ENCODE results near the gene NOP53.
"Not testable (repeated sequence)": the region's sequence is repeated elsewhere in the genome, so short reads cannot be mapped to it uniquely, and the experiment has no call there.

Gene NOP53

DNA sequence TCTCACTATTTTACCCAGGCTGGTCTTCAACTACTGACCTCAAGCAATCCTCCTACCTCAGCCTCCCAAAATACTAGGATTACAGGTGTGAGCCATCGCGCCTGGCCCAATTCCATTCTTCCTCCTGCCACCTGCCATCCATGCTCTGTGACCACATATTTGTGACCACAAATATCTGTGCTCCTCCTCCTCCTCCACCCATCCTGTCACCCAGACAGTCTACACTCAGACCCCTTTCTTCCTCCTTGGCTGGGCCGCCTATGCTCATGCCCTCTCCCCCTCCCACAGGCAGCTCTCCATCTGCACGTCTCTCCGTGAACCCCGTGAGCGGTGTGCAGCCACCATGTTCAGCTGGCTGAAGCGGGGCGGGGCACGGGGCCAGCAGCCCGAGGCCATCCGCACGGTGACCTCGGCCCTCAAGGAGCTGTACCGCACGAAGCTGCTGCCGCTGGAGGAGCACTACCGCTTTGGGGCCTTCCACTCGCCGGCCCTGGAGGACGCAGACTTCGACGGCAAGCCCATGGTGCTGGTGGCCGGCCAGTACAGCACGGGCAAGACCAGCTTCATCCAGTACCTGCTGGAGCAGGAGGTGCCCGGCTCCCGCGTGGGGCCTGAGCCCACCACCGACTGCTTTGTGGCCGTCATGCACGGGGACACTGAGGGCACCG, 28.9 kb upstream of the NOP53 start:
- in situ Hi-C loops (cut with MboI; ENCODE audit: low sequenced_read_pairs) = no loop called here

DNA sequence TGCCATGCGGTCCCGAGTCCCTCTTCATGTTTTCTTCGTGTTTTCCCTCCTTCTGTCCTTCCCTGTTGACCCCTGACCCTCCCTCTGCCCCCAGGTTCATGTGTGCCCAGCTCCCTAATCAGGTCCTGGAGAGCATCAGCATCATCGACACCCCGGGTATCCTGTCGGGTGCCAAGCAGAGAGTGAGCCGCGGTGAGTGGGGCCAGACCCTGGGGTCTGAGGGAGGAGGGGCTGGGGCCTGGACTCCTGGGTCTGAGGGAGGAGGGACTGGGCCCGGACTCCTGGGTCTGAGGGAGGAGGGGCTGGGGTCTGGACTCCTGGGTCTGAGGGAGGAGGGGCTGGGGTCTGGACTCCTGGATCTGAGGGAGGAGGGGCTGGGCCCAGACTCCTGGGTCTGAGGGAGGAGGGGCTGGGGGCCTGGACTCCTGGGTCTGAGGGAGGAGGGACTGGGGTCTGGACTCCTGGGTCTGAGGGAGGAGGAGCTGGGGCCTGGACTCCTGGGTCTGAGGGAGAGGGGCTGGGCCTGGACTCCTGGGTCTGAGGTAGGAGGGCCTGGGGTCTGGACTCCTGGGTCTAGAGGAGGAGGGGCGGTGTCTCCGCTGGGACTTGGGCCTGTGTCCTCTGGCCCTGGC, 26.8 kb upstream of the NOP53 start:
- in situ Hi-C loops (cut with MboI; ENCODE audit: low sequenced_read_pairs) = not testable (repeated sequence)

DNA sequence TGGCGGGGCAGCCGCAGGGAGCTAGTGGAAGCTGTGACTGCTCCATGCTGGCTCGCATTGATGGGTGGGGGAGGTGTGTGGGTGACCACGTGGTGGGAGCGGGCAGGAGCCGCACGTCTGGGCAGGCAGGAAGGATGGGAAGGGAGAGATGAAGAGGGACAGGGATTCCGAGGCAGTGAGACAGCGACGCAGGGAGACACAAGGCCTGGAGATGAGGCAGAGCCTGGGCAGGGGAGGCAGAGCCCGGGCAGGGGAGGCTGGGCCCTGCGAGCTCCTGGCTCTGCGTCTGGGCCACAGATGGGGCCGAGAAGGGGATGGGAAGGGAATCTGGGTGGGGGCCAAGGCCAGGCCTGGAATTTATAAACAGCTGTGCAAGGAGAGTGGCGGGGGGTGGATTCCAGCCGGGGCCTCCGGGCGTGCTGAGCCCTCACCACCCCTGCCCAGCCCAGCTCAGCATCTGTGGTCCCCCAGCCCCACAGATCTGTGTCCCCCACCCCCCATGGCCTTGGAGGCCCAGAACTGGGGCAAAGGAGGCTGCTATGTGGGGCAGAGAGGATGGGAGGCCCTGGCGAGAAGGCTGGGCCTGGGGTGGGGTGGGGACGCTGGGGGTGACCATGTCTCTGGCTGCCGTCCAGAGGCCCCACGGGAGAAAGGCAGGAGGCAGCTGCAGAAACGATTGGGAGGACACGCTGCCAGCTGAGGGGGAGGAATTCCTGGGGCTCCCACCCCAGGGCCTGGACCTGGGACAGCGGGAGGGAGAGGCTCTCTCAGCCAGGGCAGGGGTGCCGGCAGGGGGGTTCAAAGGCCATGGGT, 26.1 kb upstream of the NOP53 start:
- in situ Hi-C loops (cut with MboI; ENCODE audit: low sequenced_read_pairs) = no loop called here

DNA sequence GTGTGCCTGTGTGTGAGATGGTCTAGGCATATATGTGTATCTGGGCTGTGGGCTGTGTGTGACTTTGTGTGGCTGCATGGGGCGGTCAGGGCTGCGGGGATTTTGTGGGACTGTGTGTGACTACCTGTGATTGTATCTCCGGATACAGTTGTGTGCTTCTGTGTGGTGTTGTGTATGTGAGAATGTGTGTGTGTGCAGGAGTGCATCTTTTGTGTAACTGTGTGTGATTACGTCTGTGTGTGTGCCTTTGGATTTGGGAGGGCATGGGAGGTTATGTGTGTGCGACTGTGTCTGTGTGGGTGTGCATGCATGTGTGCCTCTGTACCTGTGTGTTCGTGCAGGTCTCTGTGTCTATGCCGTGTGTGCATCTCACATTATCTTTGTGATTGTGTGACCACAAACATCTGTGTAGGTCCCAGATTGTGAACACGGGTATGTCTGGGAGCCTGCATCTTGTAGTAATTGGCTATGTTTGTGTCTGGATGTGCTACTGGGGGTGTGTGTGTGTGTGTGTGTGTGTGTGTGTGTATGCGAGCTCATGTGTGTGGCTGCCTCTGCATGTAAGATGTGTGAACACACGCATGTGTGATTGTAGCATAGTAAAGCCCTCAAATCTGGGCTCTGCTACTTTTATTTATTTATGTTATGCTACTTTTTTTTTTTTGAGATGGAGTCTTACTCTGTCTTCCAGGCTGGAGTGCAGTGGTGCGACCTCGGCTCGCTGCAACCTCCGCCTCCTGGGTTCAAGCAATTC, 24.5 kb upstream of the NOP53 start:
- in situ Hi-C loops (cut with MboI; ENCODE audit: low sequenced_read_pairs) = no loop called here

DNA sequence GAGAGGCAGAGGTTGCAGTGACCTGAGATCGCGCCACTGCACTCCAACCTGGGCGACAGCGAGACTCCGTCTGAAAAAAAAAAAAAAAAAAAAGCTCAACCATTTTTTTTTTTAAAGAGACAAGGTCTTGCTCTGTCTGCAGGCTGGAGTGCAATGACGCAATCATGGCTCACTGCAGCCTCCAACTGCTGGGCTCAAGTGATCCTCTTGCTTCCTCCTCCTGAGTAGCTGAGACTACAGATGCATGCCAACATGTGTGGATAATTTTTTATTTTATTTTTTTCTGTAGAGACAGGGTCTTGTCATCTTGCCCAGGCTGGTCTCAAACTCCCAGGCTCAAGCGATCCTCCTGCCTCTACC, 21.8 kb upstream of the NOP53 start:
- in situ Hi-C loops (cut with MboI; ENCODE audit: low sequenced_read_pairs) = no loop called here

DNA sequence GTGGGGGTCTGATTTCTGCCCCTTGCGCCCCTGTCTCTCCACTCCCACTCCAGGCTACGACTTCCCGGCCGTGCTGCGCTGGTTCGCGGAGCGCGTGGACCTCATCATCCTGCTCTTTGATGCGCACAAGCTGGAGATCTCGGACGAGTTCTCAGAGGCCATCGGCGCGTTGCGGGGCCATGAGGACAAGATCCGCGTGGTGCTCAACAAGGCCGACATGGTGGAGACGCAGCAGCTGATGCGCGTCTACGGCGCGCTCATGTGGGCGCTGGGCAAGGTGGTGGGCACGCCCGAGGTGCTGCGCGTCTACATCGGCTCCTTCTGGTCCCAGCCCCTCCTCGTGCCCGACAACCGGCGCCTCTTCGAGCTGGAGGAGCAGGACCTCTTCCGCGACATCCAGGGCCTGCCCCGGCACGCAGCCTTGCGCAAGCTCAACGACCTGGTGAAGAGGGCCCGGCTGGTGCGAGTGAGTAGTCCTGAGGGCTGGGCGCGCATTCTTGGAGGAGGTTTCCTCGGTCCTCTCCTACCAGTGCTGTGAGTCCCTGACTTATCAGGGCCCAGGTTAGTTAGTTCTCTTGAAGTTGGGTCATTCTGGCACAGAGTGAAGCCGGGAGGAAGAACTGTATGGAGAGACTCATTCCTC, 19.5 kb upstream of the NOP53 start:
- in situ Hi-C loops (cut with MboI; ENCODE audit: low sequenced_read_pairs) = no loop called here

DNA sequence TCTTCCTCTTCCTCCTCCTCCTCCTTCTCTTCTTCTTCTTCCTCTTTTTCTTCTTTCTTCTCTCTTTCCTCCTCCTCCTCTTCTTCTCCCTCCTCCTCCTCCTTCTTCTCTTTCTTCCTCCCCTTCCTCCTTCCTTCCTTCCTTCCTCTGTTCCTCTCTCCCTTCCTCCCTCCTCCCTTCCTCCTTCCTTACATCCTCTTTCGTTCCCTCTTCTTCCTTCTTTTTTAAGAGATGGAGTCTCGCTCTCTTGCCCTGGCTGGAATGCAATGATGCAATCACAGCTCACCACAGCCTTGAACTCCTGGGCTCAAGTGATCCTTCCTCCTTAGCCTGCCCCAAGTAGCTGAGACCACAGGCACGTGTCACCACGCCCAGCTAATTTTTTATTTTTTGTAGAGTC, 18.9 kb upstream of the NOP53 start:
- in situ Hi-C loops (cut with MboI; ENCODE audit: low sequenced_read_pairs) = no loop called here

DNA sequence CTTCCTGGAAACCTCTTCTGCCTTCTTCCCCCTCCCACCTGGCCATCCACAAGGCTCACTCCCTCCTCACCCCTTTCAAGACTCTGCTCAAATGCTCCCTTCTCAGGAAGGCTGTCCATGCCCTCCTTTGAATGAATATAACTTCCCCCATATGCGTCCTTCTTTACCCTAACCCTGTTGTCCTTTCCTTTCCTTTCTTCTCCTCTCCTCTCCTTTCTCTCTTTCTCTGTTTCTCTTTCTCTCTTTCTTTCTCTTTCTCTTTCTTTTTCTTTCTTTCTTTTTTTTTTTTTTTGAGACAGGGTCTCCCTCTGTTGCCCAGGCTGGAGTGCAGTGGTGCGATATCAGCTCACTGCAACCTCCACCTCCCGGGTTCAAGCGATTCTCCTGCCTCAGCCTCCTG, 17.1 kb upstream of the NOP53 start:
- in situ Hi-C loops (cut with MboI; ENCODE audit: low sequenced_read_pairs) = not testable (repeated sequence)

DNA sequence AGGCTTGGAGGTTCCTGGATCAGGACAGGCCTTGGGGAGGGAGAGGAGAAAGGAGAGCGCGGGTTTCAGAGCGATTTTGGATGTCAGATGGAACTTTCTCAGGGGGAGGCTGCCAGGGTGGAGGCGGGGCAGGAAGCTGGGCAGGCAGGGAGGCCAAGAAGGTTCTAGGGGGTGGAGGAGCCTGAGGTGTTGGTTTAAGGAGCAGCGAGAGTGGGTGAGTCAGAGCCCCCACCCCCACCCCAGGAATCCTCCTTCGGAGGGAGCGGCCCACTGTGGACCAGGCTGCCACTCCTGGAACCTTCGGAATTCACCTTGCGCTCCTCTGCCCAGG, 15.9 kb upstream of the NOP53 start:
- in situ Hi-C loops (cut with MboI; ENCODE audit: low sequenced_read_pairs) = no loop called here

DNA sequence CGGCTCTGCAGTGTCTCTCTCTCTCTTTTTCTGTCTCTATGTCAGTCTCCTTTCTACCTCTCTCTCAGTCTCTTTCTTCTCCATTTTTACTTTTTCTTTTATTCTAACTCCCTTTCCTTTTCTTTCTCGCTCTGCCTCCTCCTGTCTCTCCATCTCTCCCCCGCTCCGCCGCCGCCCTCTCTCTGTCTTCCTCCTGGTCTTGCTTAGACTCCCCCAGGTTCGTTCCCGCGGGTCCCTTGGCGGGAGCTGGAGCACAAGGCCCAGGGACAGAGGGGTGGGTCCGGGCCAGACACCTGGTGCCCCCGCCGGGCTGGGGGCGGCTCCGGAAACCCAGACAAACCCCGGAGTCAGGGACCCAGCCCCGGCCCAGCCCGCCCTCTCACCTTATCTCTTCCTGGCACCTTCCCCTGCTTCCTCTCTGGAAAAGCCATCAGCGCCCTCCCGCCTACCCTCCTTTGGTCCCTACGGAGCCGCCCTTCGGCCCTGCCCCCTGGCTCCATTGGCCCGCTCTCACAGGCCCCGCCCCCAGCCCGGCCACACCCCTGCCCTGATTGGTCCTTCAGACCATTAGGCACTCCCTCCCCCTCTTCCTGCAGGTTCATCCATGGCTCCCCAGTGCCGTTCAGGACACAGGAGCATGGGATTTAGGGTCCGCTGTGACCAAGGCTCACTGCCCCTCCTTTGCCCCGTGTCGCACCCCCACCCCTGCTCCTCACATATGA, 15.4 kb upstream of the NOP53 start:
- in situ Hi-C loops (cut with MboI; ENCODE audit: low sequenced_read_pairs) = no loop called here

DNA sequence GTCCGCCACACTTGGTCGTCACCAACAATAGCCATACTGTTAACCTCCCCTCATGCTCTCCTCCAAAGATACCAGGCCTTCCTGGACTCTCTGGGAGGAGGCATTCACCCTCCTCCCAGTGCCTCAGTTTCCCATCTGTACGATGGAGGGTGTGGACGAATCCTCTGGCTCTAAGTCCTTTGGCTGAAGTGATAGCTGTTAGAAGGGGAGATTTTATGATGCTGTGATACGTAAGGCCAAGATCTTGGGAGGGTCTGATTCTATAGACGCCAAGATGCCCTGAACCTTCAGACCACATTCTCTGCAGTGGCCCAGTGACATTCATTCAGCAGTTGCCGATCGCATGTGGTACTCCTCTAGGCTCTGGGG, 14.8 kb upstream of the NOP53 start:
- in situ Hi-C loops (cut with MboI; ENCODE audit: low sequenced_read_pairs) = no loop called here

DNA sequence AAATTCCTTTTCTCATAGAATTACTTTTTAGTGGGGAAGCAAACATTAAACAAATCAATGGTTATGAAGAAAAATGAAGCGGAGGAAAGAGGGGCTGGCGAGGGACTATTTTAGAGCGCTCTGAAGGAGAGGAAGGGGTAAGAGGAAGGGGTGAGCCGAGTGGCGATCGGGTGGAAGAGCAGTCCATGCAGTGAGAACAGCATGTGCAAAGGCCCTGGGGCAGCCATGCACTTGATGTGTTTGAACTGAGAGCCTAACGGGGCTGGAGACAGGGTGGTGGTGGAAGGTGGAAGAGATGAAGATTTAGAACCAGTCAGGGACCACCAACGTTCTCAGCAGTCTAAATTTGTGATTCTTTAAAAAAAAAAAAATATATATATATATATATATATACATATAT, 14.4 kb upstream of the NOP53 start:
- in situ Hi-C loops (cut with MboI; ENCODE audit: low sequenced_read_pairs) = no loop called here

DNA sequence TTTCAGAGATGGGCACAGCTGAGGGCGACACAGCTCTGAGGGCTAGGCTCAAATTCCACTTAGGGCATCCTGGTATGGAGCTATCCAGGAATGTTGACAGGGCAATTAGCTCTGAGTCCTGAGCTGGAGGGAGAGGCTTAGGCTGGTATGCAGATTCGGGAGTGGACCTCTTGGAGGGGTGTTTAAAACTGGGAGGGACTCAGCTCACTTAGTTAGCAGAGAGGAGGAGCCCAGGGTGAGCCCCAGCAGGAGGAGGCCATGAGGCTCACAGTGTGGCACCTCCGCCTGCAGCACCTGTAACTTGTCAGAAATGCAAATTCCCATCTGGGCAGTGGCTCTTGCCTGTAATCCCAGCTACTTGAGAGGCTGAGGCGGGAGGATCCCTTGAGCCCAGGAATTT, 10.2 kb upstream of the NOP53 start:
- in situ Hi-C loops (cut with MboI; ENCODE audit: low sequenced_read_pairs) = no loop called here

DNA sequence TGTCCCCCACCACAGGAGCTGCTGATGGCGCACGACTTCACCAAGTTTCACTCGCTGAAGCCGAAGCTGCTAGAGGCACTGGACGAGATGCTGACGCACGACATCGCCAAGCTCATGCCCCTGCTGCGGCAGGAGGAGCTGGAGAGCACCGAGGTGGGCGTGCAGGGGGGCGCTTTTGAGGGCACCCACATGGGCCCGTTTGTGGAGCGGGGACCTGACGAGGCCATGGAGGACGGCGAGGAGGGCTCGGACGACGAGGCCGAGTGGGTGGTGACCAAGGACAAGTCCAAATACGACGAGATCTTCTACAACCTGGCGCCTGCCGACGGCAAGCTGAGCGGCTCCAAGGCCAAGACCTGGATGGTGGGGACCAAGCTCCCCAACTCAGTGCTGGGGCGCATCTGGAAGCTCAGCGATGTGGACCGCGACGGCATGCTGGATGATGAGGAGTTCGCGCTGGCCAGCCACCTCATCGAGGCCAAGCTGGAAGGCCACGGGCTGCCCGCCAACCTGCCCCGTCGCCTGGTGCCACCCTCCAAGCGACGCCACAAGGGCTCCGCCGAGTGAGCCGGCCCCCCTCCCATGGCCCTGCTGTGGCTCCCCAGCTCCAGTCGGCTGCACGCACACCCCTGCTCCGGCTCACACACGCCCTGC, 4.4 kb upstream of the NOP53 start:
- in situ Hi-C loops (cut with MboI; ENCODE audit: low sequenced_read_pairs) = no loop called here

DNA sequence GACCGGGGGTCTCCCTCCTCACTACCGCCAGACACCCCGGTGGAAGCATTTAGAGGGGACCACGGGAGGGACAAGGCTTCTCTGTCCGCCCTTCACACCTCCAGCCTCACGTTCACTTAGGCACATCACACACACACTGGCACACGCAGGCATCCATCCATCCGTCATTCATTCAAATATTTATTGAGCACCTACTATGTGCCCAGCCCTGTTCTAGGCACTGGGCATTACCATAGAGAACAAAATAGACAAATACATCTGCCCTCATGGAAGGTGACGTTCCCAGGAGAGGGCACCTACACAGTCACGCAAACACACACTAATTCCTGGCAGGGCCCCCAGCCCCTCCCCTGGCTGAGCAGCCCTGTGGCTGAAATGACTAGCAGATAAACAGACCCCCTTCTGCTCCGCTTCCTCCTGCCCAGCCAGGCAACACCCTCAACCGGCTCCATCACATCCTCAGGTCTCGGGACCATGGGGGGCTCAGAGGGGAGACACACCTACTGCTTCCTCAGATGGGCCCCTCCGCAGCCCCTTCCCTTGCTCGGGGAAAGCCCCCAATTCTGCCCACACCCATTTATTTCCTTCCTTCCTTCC, 3.7 kb upstream of the NOP53 start:
- in situ Hi-C loops (cut with MboI; ENCODE audit: low sequenced_read_pairs) = no loop called here

DNA sequence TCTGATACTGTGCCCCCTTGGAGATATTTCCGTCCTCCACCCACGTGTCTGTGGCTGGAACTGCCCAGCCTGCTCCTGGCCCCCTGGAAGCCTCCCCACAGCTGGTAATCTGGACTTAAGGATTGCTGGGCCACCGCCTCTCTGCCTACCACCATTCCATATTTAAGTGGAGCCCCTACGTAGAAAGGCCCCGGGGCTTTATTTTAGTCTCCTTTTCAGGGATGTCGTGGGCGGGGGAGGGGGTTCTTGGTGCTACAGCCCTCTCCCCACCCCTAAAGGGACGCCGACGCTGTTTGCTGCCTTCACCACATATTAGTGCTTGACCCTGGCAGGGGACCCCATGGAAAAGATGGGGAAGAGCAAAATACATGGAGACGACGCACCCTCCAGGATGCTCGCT, 2.7 kb upstream of the NOP53 start:
- in situ Hi-C loops (cut with MboI; ENCODE audit: low sequenced_read_pairs) = no loop called here

DNA sequence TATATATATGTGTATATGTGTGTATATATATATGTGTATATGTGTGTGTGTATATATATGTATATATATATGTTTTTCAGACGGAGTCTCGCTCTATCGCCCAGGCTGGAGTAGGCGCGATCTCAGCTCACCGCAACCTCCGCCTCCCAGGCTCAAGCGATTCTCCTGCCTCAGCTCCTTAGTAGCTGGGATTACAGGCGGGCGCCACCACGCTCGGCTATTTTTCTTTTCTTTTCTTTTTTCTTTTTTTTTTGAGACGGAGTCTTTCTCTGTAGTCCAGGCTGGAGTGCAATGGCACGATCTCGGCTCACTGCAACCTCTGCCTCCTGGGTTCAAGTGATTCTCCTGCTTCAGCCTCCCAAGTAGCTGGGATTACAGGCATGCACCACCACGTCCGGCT, 783 bp downstream of the NOP53 start:
- in situ Hi-C loops (cut with MboI; ENCODE audit: low sequenced_read_pairs) = not testable (repeated sequence)

DNA sequence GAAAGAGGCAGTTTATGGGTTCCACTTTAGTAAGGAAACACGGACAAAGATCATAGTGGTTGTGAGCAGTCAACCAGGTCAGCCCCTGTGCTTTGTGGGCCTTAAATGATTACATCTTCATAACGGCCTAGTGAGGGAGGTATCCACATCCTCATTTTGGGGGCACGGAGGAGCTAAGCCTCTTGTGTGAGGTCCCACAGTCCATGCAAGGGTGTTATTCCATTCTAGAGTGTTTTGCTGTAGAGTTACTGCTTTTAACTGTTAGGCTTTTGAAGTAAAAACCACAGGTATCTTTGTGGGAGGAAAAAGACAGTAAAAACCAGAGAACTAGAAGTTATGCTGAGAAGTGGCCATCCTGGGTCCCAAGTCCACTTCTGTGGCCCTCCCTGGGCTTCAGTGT, 4.0 kb downstream of the NOP53 start:
- in situ Hi-C loops (cut with MboI; ENCODE audit: low sequenced_read_pairs) = no loop called here

DNA sequence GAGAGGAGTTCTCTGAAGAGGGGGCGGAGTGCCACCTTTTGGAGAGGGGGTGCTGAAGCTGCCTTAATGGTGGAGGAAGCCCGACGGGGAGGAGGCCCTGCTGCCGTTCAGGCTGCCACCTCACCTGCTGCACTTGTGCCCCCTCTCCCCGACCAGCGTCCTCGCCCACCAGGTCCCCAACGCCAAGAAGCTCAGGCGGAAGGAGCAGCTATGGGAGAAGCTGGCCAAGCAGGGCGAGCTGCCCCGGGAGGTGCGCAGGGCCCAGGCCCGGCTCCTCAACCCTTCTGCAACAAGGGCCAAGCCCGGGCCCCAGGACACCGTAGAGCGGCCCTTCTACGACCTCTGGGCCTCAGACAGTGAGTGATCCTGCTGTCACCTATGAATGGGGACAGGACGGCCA, 5.4 kb downstream of the NOP53 start:
- in situ Hi-C loops (cut with MboI; ENCODE audit: low sequenced_read_pairs) = no loop called here

Measured in hTERT RPE-1 (cell line).